SK-N-SH (cell line): ENCODE results near the gene SLC43A3.

ENCODE experiments used
- EP300 ChIP-seq, 2 experiments: IDR thresholded peaks; 2 replicates each; pipeline versions ENCODE4 v1.4.0 to v1.6.1; 2012; ENCODE audit warnings: borderline replicate concordance in 1 of 2, low read depth in 1 of 2, low read length in 1 of 2
- EZH2phosphoT487 ChIP-seq: fragments of 200-600 bp; sonication (generic); IDR thresholded peaks from 2 replicates; pipeline ENCODE4 v1.6.1; 2017; ENCODE audit warnings: low read depth, mixed run types, mild to moderate bottlenecking, antibody characterized with exemption, moderate library complexity, borderline replicate concordance
- FOXJ3 ChIP-seq: sonication (generic); formaldehyde crosslinking; IDR thresholded peaks from 2 replicates; pipeline ENCODE4 v1.5.1; 2020; ENCODE audit warnings: mild to moderate bottlenecking, missing genetic modification reagents
- FOXM1 ChIP-seq: IDR thresholded peaks from 2 replicates; pipeline ENCODE4 v1.4.0; 2012; ENCODE audit warnings: low read depth, mild to moderate bottlenecking
- GABPA ChIP-seq: IDR thresholded peaks from 2 replicates; pipeline ENCODE4 v1.4.0; 2012; ENCODE audit warnings: low read depth, mild to moderate bottlenecking
- POLR2AphosphoS5 ChIP-seq: IDR thresholded peaks from 2 replicates; pipeline ENCODE4 v1.6.1; 2012; ENCODE audit warnings: low read depth, low read length
- RFX5 ChIP-seq: IDR thresholded peaks from 2 replicates; pipeline ENCODE4 v1.6.1; 2012; ENCODE audit warnings: mild to moderate bottlenecking, improper control_type of control experiment, low read length
- TCF12 ChIP-seq: IDR thresholded peaks from 2 replicates; pipeline ENCODE4 v1.4.0; 2012
- TF ChIP-seq, protein P1 (sequence below): fragments of 200-600 bp; sonication (generic); IDR thresholded peaks from 2 replicates; pipeline ENCODE4 v1.6.1; 2017; ENCODE audit warnings: antibody characterized with exemption, mild to moderate bottlenecking, moderate library complexity
- TF ChIP-seq, protein P2 (sequence below): fragments of 150-350 bp; IDR thresholded peaks from 2 replicates; pipeline ENCODE4 v1.6.1; 2017; ENCODE audit warnings: antibody characterized with exemption, low read length, low read depth, borderline replicate concordance
- TF ChIP-seq, protein P3 (sequence below): IDR thresholded peaks from 2 replicates; pipeline ENCODE4 v1.4.0; 2012; ENCODE audit warnings: low read depth, borderline replicate concordance
- TF ChIP-seq, protein P4 (sequence below): IDR thresholded peaks from 2 replicates; pipeline ENCODE4 v1.6.1; 2012; ENCODE audit warnings: mild to moderate bottlenecking, low read depth, low read length, moderate library complexity

DNA sequence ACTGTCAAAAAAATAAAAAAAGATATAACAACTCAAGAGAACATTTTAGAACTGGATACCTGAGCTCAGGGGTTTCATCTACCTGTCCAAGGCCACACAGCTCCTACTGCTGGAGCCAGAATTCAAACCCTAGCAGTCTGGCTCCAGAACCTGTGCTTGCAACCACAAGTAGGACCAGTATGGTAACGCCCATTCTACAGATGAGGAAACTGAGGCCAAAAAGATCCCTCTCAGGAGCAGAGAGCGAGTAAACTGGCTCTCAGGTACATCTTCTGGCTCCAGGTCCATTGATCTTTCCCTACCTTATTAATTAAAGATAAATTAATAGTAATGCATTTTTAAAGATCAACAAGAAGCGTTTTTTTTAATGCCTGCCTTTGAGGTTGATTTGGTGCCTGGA, 69.6 kb downstream of the SLC43A3 start:
- TF ChIP-seq EZH2phosphoT487 (no peak), FOXJ3 (CRISPR knock-in tag) (no peak), TCF12 (no peak), FOXM1 (no peak), POLR2AphosphoS5 (no peak), GABPA (no peak), RFX5 (no peak), EP300 (IDR thresholded peaks at IDR 0.05; ENCODE audit: borderline replicate concordance in 1 of 2, low read depth in 1 of 2, low read length in 1 of 2) (no peak)
- TF ChIP-seq, protein P1, sequence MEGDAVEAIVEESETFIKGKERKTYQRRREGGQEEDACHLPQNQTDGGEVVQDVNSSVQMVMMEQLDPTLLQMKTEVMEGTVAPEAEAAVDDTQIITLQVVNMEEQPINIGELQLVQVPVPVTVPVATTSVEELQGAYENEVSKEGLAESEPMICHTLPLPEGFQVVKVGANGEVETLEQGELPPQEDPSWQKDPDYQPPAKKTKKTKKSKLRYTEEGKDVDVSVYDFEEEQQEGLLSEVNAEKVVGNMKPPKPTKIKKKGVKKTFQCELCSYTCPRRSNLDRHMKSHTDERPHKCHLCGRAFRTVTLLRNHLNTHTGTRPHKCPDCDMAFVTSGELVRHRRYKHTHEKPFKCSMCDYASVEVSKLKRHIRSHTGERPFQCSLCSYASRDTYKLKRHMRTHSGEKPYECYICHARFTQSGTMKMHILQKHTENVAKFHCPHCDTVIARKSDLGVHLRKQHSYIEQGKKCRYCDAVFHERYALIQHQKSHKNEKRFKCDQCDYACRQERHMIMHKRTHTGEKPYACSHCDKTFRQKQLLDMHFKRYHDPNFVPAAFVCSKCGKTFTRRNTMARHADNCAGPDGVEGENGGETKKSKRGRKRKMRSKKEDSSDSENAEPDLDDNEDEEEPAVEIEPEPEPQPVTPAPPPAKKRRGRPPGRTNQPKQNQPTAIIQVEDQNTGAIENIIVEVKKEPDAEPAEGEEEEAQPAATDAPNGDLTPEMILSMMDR, result no peak
- TF ChIP-seq, protein P2, sequence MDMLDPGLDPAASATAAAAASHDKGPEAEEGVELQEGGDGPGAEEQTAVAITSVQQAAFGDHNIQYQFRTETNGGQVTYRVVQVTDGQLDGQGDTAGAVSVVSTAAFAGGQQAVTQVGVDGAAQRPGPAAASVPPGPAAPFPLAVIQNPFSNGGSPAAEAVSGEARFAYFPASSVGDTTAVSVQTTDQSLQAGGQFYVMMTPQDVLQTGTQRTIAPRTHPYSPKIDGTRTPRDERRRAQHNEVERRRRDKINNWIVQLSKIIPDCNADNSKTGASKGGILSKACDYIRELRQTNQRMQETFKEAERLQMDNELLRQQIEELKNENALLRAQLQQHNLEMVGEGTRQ, result no peak
- TF ChIP-seq, protein P3, sequence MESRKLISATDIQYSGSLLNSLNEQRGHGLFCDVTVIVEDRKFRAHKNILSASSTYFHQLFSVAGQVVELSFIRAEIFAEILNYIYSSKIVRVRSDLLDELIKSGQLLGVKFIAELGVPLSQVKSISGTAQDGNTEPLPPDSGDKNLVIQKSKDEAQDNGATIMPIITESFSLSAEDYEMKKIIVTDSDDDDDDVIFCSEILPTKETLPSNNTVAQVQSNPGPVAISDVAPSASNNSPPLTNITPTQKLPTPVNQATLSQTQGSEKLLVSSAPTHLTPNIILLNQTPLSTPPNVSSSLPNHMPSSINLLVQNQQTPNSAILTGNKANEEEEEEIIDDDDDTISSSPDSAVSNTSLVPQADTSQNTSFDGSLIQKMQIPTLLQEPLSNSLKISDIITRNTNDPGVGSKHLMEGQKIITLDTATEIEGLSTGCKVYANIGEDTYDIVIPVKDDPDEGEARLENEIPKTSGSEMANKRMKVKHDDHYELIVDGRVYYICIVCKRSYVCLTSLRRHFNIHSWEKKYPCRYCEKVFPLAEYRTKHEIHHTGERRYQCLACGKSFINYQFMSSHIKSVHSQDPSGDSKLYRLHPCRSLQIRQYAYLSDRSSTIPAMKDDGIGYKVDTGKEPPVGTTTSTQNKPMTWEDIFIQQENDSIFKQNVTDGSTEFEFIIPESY, result no peak
- TF ChIP-seq, protein P4, sequence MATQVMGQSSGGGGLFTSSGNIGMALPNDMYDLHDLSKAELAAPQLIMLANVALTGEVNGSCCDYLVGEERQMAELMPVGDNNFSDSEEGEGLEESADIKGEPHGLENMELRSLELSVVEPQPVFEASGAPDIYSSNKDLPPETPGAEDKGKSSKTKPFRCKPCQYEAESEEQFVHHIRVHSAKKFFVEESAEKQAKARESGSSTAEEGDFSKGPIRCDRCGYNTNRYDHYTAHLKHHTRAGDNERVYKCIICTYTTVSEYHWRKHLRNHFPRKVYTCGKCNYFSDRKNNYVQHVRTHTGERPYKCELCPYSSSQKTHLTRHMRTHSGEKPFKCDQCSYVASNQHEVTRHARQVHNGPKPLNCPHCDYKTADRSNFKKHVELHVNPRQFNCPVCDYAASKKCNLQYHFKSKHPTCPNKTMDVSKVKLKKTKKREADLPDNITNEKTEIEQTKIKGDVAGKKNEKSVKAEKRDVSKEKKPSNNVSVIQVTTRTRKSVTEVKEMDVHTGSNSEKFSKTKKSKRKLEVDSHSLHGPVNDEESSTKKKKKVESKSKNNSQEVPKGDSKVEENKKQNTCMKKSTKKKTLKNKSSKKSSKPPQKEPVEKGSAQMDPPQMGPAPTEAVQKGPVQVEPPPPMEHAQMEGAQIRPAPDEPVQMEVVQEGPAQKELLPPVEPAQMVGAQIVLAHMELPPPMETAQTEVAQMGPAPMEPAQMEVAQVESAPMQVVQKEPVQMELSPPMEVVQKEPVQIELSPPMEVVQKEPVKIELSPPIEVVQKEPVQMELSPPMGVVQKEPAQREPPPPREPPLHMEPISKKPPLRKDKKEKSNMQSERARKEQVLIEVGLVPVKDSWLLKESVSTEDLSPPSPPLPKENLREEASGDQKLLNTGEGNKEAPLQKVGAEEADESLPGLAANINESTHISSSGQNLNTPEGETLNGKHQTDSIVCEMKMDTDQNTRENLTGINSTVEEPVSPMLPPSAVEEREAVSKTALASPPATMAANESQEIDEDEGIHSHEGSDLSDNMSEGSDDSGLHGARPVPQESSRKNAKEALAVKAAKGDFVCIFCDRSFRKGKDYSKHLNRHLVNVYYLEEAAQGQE, result no peak
